Measurements from ENCODE around the gene DNAH1. TPM values are rescaled to one million over a fixed set of nuclear protein-coding genes. Genes with fewer than 3 reads are reported as not detected.

Gene DNAH1
- total and polyA plus RNA-seq, 2 donors from 2014 or later = 1.7 to 12.1 TPM

DNA sequence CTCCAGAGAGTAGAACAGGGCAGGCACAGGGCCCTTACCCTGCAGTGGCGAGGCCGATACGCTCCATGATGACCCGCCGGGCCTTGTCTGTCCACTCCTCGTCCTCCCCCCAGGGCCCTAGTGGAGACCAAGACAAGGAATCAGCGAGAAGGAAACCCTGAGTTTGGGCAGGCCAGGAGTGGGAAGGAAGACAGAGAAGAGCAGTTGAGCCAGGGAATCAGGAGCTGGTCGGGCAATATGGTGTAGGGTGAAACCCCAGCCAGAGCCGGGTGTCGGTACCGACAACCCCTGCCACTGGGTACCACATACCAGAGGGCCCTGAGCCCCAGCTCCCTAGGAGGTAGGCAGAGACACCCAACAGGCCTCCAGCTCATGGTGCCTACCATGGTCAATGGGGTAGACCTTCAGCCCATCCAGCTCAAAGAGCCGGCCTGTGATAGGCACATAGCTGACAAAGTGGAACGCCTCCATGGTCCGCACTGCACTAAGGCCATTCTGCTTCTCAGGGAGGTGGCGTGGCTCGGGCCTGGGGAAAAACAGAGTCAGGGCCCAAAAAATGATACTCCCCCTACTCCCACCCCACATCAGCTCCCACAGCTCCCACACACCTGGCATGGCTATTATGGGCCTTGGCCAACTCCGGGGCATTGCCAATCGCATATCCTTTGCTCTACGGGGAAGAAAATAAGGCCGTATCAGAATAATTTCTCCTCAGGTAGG lies 90.8 kb downstream of the DNAH1 start:
- H3K4me1 ChIP-seq (ENCODE audit: control insufficient read depth in 2 of 3, insufficient read depth in 2 of 3, low read depth in 1 of 3, low read length in 3 of 3) = peaks cover 6 to 20% (median 14%) of the 10 kb centered on the region in 3 donors
- FAIRE-seq = no peak
- no peaks in the 10 kb centered on the region for H3K27me3 ChIP-seq (ENCODE audit: control insufficient read depth, insufficient read depth, low read length)
- intact Hi-C loops (cut with DNase I) = no loop called here
- TF ChIP-seq, protein P1, sequence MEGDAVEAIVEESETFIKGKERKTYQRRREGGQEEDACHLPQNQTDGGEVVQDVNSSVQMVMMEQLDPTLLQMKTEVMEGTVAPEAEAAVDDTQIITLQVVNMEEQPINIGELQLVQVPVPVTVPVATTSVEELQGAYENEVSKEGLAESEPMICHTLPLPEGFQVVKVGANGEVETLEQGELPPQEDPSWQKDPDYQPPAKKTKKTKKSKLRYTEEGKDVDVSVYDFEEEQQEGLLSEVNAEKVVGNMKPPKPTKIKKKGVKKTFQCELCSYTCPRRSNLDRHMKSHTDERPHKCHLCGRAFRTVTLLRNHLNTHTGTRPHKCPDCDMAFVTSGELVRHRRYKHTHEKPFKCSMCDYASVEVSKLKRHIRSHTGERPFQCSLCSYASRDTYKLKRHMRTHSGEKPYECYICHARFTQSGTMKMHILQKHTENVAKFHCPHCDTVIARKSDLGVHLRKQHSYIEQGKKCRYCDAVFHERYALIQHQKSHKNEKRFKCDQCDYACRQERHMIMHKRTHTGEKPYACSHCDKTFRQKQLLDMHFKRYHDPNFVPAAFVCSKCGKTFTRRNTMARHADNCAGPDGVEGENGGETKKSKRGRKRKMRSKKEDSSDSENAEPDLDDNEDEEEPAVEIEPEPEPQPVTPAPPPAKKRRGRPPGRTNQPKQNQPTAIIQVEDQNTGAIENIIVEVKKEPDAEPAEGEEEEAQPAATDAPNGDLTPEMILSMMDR (IDR thresholded peaks at IDR 0.05; ENCODE audit: borderline replicate concordance, extremely low read depth, insufficient read depth) = no peak
- H3K36me3 ChIP-seq (ENCODE audit: control insufficient read depth in 2 of 3, insufficient read depth in 3 of 3, low read length in 3 of 3) = peaks cover 0 to 63% (median 38%) of the 10 kb centered on the region in 3 donors
- no peak overlapping the region for H3K4me3 ChIP-seq (ENCODE audit: low read length in 3 of 3)
- no peak overlapping the region for H3K9ac ChIP-seq (ENCODE audit: low read length in 3 of 3)
- H3K9me3 ChIP-seq (ENCODE audit: control insufficient read depth in 2 of 3, insufficient read depth in 1 of 3, low read length in 3 of 3) = no peaks in the 10 kb centered on the region
- peak in 1 of 5 donors; percentile 63 for DNase-seq
- H3K27ac ChIP-seq (ENCODE audit: low read depth in 2 of 2, low read length in 2 of 2) = no peak overlapping the region

DNA sequence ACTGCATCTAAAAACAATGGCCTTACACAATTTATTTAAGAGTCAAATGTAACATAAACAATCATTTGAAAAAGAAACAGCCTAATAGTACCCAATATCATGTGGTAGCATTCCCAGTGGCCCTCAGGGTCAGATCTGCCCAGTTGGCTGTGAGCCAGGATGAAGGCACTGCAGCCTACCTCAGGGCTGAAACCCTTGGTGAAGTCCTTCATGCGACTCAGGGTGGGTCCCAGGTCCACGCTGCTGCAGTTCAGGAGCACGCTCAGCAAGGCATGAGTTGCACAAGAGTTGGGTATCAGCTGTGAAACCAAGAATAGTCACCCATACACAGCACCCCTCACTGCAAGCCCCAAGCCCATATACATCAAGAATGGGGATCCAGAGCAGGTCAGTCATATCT lies 91.7 kb downstream of the DNAH1 start:
- DNase-seq = peak in 1 of 5 donors; percentile 61
- FAIRE-seq = no peak
- Histone ChIP-seq H3K36me3 (ENCODE audit: control insufficient read depth in 2 of 3, insufficient read depth in 3 of 3, low read length in 3 of 3) (peaks cover 0 to 59% (median 33%) of the 10 kb centered on the region in 3 donors), H3K27ac (ENCODE audit: low read depth in 2 of 2, low read length in 2 of 2) (no peak overlapping the region), H3K27me3 (ENCODE audit: control insufficient read depth, insufficient read depth, low read length) (no peaks in the 10 kb centered on the region), H3K9ac (ENCODE audit: low read length in 3 of 3) (no peak overlapping the region), H3K9me3 (ENCODE audit: control insufficient read depth in 2 of 3, insufficient read depth in 1 of 3, low read length in 3 of 3) (no peaks in the 10 kb centered on the region), H3K4me1 (ENCODE audit: control insufficient read depth in 2 of 3, insufficient read depth in 2 of 3, low read depth in 1 of 3, low read length in 3 of 3) (peaks cover 6 to 27% (median 14%) of the 10 kb centered on the region in 3 donors), H3K4me3 (ENCODE audit: low read length in 3 of 3) (no peak overlapping the region)
- TF ChIP-seq, protein P1 (IDR thresholded peaks at IDR 0.05; ENCODE audit: borderline replicate concordance, extremely low read depth, insufficient read depth) = no peak
- intact Hi-C loops (cut with DNase I) = no loop called here

DNA sequence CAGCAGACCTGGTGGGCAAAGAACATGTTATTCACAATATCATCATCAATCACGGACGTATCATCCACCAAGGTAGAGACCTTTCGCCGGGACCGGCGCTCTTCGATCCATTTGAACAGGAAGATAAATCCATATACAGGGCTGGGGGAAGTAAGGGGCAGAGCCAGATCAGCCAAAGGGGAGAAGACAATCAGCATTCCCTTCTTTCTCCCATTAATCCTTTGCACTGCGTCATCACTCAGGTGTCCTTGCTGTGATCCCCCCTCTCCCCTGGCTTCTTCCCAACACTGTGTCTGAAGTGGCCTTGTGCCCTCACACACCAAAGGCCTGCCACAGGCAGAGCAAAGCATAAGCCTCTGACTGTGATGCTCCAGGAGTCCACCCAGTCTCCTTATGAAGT lies 92.3 kb downstream of the DNAH1 start:
- TF ChIP-seq, protein P1 (IDR thresholded peaks at IDR 0.05; ENCODE audit: borderline replicate concordance, extremely low read depth, insufficient read depth) = no peak
- Histone ChIP-seq H3K27ac (ENCODE audit: low read depth in 2 of 2, low read length in 2 of 2) (no peak overlapping the region), H3K4me1 (ENCODE audit: control insufficient read depth in 2 of 3, insufficient read depth in 2 of 3, low read depth in 1 of 3, low read length in 3 of 3) (peaks cover 6 to 30% (median 14%) of the 10 kb centered on the region in 3 donors)

More for the DNA sequence above, 92.3 kb downstream of the DNAH1 start:
- Histone ChIP-seq H3K27me3 (ENCODE audit: control insufficient read depth, insufficient read depth, low read length) (no peaks in the 10 kb centered on the region), H3K9me3 (ENCODE audit: control insufficient read depth in 2 of 3, insufficient read depth in 1 of 3, low read length in 3 of 3) (no peaks in the 10 kb centered on the region), H3K9ac (ENCODE audit: low read length in 3 of 3) (peak overlapping the region in 2 of 3 donors; percentile 25 to 95), H3K36me3 (ENCODE audit: control insufficient read depth in 2 of 3, insufficient read depth in 3 of 3, low read length in 3 of 3) (peaks cover 0 to 52% (median 31%) of the 10 kb centered on the region in 3 donors), H3K4me3 (ENCODE audit: low read length in 3 of 3) (peak overlapping the region in 2 of 3 donors; percentile 81 to 90)
- intact Hi-C loops (cut with DNase I) = no loop called here
- no peak for FAIRE-seq
- DNase-seq = peak in 1 of 5 donors; percentile 15
